Measurements from ENCODE around the gene CTDSP2.

CTDSP2 gene

DNA sequence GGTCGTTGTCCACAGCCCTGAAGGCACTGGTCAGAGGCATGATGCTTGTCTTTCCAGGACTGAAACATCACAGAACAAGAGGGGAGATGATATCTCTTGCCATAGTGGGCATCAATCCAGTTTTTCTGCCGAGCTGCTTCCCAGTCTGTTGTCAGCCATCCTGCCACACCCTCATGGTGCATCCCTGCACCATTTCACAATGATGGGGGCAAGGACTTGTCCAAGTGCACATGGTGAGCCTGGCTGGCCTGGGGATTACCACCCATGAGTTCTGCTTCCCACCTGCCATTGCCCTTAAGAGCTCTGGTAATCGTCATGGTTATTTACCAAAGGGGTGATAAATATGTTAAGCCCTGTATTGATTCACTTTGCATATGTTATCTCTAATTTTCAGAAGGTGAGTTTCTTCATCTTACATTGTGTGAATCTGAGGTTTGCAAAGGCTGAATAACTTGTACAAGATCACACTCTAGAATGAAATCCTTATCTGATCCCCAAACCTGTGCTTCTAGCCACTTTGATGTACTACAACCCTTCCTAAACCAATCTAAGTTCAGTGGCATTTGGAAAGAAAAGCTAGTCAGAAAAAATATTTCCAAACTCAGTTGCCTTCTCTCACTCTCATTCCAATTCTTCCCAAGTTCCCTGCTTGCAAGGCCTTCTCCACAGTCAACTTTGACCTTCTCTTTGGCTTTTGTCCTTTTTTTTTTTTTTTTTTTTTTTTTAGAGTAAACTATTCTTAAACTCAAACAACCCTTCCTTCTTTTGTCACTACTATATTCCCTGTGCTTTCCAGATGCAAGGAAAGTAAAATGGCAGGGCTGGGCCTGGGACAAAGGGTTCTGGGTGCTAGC lies 30.3 kb downstream of the CTDSP2 start:
- DNase-seq (ENCODE audit: low read depth in 2 of 2), result no peak

DNA sequence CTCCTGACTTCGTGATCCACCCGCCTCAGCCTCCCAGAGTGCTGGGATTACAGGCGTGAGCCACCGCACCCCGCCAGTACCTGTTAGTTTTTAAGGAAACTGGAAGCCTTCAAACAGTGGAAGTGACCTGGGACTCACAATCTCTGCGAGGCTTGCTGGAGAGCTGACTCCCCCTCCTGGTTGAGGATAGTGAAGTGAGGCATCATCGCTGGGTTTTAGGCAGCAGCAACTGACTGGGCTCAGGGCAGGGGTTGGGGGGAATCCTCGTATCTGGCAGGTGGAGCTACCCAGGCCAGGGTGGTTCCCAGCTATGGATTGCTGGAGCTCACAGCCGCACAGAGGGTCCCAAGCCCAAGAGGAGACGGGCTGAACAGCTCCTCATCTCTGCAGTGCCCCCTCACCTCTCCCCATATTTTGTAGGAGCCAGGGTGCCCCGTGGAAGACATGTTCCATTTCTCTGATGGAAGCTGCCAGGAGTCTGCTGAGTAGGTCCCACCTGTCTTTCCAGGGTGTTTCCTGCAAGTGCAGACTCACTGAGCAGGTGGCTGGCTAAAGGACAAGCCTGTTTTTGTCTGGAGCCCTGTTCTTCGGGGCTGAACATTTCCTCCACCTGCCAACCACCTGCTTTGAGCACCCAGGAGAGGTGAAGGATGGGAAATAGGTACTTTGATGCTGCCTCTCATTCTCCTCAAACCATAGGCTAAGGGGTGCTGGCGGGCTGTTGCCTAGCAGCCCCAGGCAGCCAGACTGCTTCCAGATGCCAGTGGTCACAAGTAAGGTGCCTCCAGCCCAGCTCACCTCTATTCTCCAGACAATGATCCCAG lies 31.1 kb downstream of the CTDSP2 start:
- no peak for DNase-seq (ENCODE audit: low read depth in 2 of 2)

DNA sequence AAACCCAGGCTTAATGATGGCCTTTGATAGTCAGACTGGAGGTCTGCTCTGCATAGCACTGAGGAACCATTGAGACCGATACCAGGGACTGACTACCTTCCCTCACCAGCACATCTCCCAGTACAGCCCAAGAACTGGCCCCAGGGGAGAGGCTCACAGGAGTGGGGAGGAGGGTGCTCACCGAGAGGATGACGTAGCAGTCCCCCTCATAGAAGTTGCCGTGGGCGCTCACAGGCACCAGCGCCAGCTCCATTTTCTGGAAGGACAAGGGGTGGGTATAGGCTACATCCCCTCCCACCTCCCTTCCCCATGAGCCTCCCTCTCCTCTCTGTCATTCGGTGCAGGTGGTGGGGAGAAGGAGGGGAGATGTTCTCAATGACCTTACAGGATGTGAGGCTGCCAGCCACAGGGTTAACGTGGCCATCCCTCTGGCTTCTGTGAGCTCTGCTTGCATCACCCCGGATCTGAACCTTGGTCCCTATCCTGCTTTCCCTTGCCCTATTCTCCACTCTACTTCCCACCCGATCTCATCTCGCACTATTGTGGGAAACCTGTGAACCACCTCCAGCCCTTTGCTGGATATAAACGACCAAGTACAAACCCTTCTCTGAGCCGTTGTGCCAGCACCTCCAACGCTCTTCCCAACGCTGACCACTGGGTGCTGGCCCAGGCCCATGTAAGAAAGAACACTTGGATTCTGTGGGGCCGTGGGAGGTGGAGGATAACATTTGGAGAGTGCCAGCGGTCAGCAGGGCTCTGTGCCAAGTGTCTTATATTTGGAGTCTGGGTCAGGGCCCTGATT lies 32.4 kb downstream of the CTDSP2 start:
- no peak for DNase-seq (ENCODE audit: low read depth in 2 of 2)

DNA sequence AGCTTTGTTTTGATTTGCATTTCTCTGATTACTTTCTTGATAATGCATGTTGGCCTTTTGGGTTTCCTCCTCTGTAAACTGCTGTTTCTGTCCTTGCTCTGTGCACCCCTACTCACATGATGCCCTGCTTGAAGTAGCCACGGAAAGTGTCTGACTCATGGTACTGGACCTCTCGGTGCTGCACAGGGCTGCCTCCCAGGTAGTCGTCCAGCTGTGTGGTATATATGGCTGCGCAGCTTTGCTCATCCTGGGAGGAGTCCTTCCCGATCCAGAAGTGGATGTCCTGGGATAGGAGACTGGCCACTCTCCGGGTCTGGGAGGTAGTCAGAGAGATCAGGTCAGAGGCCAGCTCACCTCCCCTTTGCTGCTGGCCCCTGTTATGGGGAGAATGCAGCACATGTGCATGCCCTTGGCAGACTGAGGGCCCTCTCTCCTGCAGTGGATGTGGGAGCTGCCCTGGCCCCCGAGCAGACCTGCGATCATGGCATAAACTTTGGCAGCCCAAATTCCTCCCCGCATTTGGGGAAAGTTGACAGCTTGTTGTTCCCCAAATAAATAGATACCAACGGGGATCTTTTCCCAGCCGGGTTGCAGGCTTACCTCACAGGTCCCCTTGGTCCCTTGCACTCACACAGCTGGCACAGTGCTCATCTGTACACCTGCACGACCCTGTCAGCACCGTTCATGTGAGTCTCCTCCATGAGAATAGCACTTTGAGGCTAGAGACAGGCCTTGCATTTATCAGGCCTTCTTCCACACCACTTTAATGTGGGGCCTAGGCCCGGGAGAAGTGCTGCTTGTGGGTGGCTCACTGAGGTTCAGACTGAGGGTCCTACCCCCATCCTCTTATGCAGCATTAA lies 33.2 kb downstream of the CTDSP2 start:
- no peak for DNase-seq (ENCODE audit: low read depth in 2 of 2)

DNA sequence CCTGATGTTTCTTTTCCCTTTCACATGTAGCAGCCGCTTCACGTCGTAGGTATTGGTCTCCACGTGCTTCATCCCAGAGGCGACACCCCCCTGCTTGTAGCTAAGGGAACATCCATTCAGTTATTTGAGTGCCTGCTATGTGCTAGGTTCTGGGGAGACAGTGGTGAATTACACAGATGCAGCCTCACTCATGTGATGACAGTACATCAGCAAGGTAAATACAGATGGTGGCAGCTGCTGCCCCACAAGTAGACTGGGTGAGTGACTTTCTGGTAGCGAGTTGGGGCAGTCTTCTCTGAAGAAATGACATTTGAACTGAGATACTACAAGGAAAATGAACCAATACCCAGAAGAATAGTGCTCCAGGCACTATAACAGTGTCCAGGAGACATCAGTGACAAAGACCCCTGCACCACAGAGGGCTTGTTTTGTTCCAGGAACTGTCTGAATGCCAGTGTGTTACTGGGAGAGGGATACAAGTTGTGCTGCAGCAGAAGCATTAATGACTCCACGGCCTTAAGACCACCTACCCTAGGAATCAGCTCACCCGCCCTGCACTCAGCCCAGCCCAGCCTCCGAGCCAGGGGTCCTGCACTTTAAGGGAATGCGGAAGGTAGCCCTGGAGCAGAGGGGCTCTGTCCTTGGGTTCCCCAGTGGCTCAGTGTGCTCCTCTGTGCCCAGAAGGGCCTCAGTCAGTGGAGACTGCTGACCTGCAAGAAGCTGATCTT lies 35.3 kb downstream of the CTDSP2 start:
- DNase-seq (ENCODE audit: low read depth in 2 of 2), result no peak

DNA sequence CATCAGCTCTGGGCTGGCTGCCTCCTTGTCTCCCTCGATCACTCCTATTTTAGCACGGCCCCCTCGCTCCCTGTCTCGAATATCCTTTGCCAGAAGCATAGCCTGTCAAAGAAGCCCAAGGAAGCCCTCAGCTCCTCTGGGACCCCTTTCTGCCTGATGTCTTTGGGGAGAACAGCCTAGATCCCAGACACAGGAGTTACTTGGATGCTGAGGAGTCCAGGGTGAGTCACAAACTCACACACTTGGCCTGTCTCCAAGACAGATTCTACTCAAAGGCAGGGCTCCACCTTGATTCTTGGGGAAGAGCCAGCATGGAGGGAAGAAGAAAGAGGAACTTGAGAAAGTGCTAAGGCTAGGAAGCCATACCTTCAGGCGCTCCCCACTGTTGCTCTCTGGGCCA lies 36.1 kb downstream of the CTDSP2 start:
- no peak for DNase-seq (ENCODE audit: low read depth in 2 of 2)

DNA sequence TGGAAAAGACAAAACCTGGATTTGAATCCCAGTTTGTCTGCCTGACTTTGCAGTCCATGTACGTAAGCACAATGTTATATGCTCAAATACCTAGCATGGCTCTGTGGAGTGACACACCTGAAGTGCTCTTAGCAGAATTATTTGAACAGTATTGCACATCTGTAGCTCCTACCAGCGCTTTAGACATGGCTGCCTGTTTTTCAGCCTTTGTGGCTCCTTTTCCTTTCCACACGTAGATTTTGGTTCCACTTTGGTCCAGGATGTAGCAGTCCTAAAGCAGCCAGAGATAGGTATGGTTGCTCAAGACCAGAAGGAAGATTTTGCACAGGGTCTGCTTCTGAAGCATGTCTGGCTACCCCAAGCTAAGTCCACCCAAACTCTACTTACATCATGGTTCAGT lies 37.1 kb downstream of the CTDSP2 start:
- no peak for DNase-seq (ENCODE audit: low read depth in 2 of 2)

DNA sequence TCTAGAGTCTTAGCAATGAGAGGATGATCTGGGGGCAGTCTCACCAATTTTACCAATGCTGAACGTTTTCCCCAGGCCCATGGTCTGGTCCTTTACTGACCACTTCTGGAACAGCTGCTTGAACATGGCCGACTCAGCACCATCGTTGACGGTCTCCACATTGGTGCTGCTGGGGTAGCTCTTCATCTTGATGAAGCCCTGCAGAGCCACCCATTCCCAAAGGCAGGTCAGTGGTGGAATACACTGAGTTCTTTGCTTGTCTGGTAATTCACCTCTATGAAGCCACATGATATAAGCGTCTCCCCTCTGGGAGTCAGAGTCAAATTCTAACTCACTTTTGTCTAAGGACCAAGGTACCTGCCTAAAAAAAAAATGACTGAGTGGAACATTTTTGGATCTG lies 38.2 kb downstream of the CTDSP2 start:
- no peak for DNase-seq (ENCODE audit: low read depth in 2 of 2)

DNA sequence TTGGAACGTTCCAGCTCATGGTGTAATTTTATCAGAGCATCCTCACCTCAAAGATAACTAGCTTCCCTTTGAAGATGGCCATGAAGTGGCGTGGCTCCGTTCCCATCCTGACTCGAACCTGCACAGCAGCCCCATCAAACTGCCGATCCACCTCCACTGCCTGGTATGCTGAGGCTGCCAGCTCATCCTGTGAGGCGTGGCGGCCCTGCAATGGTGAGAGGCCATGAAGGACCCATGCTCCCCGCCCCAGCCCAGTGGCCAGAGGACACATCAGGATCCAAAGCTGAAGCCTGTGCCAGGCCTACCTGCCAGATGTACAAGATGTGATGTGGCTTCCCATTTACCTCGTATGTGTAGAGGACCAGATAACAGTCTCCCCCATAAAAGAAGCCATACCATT lies 39.2 kb downstream of the CTDSP2 start:
- DNase-seq (ENCODE audit: low read depth in 2 of 2), result no peak

DNA sequence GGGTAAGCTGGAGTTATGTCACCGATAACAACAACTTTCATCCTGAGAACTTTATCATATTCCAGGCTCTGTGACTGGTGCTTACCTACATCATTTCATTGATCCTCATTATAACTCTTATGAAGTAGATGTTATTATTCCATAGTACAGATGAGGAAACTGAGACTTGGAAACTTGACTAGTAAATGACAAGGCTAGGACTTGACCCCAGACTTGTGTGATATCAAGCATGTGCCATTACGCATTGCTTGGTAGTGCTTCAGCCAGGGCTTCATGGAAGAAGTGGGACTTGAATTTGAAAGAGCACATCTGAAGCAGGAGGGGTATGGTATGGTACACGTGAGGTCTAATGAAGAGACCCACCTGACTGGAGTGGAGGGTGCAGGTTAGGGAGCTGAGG lies 39.9 kb downstream of the CTDSP2 start:
- DNase-seq (ENCODE audit: low read depth in 2 of 2), result no peak

DNA sequence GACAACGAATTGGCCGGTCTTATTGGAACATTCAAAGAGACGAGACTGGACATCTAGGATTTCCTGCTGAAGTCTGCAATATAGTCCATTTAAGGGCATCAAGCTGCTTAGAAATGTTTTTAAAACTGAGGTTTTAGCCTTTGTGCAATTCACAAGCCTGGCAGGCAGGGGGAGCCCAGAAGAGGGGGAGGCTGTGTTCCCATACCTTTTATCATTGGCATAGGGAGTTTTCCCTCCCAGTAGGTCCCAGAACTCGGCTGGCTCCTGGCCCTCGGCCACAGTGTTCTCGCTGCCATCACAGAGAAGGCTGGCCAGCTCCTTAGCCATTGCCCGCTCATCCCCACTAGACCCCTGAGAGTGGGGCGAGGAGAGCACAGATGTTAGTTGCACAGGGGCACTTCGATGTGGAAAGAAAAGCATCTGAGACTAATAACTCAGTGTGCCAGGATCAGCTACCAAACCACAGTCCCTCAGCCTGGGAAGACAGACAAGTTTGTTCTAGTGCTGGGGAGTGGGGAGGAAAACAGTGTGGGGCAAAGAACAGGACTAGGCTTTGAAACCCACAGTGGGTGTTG lies 43.1 kb downstream of the CTDSP2 start:
- DNase-seq (ENCODE audit: low read depth in 2 of 2), result no peak

DNA sequence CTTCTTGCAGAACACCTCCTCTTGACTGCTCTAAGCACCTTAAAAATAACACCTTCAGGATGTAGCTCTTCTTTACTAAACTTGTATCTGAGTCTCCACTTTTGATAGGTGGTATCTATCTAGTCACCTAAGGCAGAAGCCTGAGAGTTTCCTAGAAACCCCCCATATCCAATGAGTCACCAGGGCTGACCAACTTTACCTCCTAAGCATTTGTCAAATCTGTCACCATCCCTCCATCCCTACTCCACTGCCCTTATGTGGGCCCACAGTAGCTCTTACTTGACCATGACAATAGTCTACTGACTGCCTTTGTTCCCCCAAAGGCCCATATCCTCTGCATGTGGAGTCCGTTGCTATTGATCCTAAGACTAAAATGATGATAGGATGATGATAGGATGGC lies 43.9 kb downstream of the CTDSP2 start:
- no peak for DNase-seq (ENCODE audit: low read depth in 2 of 2)

DNA sequence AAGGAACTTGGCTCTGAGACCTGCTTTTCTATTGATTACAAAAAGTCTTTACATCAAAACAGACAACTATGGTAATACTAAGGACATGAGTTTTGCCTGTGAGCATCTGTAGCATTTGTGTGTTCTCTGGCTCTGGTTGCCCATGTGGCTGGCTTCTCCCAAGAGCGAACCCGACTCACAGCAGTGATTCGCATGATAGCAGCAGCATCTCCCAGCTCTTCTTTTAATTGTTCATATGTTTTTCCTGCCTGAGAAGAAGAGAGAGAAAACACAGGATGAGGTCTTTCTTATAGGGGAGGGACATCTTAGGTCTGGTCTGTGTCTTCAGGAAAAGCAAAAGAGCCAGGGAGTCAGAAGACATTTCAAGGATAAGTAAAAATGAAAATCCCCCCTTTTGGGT lies 45.6 kb downstream of the CTDSP2 start:
- DNase-seq (ENCODE audit: low read depth in 2 of 2), result no peak

DNA sequence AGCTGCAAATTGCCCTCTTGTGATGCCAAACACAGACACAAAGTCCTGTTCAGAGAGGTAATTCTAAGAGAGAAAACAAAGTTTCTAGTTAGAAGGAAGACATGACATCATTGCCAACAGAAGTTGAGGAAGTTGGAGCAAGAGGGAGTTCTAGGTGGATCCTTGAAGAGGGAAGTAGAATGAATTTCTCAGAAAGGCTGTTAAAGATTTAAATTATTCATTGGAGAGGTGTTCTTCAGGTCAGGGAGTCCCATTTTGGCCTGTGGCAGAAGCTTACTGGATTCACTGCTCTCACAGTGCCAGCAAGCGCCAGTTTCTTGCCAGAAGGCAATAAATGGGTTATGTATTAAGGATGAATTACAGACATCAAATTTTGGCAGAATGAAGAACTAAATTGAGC lies 48.6 kb downstream of the CTDSP2 start:
- DNase-seq (ENCODE audit: low read depth in 2 of 2), result no peak

DNA sequence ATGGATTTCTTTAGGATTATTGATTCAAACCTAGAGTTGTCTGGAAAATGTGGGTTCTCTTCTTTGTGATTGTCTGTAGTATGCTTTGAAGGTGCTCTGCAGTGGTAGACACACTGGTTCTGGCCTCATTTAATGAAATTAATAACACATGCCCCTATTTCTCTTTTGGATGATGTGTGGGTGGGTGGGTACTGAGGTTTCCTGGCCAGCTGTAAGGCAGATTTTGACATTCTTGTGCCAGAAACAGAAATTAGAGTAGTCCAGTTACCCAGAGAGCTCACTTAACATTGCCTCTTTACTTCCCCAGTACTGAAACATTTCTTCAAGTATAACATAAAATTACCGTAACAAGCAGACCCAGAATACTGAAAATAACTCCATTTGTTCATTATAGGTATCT lies 49.5 kb downstream of the CTDSP2 start:
- no peak for DNase-seq (ENCODE audit: low read depth in 2 of 2)

DNA sequence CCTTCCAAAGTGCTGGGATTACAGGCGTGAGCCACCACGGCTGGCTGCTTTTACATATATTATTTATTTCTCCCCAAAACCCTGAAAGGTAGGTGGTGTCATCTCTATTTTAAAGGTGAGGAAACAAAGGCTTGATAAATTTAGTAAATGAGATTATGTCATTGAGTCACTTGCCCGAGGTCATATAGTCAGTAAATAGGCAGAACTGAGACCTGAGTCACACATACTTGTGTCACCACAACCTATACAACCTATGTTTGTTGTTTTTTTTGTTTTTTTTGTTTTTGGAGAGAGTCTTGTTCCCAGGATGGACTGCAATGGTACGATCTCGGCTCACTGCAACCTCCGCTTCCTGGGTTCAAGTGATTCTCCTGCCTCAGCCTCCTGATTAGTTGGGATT lies 51.2 kb downstream of the CTDSP2 start:
- DNase-seq (ENCODE audit: low read depth in 2 of 2), result no peak

DNA sequence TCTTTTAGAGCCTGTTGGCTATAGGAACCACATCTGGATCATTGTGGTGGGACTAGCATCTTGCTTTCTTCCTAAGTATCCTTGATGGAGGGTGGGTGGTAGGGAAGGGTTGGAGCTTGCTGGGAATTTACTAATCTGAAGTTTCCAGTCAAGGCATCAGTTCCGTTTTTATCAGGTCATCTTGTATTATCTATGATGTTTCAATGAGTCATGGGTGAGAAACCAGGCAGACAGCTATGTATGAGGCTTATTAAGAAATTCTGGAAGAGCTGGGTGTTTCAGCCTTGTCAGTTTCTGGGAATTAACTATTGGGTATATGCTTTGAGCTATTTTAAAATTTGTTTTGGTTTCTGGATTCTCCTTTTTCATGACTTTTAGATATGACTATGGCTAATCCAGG lies 52.6 kb downstream of the CTDSP2 start:
- DNase-seq (ENCODE audit: low read depth in 2 of 2), result no peak

DNA sequence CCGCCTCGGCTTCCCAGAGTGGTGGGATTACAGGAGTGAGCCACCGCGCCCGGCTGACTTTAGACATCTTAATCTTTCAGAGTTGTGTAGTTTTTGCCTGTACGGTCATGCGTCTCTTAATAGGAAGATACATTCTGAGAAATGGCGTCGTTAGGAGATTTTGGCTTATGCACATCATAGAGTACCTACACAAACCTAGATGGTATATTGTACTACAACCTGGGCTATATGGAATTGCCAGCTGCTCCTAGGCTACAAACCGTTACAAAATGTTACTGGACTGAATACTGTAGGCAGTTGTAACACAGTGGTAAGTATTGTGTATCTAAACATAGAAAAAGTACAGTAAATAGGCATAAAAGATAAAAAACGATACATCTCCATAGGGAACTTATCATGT lies 62.7 kb downstream of the CTDSP2 start:
- DNase-seq (ENCODE audit: low read depth in 2 of 2), result no peak

DNA sequence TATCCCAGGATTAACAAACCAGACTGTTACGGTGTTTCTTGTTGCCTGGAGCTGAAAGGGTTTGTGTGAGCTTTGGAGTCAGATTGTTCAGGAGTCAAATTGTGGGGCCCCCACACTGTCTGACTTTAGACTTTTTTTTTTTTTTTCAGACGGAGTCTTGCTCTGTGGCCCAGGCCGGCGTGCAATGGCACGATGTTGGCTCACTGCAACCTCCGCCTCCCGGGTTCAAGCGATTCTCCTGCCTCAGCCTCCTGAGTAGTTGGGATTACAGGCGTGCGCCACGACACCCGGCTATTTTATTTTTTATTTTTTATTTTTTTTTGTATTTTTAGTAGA lies 63.1 kb downstream of the CTDSP2 start:
- no peak for DNase-seq (ENCODE audit: low read depth in 2 of 2)
